ENCODE data around the gene KCTD16. TPM values are rescaled to one million over a fixed set of nuclear protein-coding genes. Genes with fewer than 3 reads are reported as not detected.
A peak's percentile ranks its signal among the peaks of the same experiment; 100 is the strongest.

KCTD16 gene
- total and polyA plus RNA-seq, 8 donors = 0.18 to 0.73 (median 0.35) TPM

- Histone ChIP-seq H3K4me1 (no peaks in the 10 kb centered on the region), H3K36me3 (no peaks in the 10 kb centered on the region), H3K27ac (no peak overlapping the region), H3K4me3 (no peak overlapping the region), H3K27me3 (peaks cover 21 to 54% of the 10 kb centered on the region in 2 donors), H3K9me3 (no peaks in the 10 kb centered on the region)
- DNase-seq = no peak
- ATAC-seq = no peak
- intact Hi-C loops (cut with DNase I) = no loop called here
- TF ChIP-seq CTCF (IDR thresholded peaks at IDR 0.05) = no peak
Observed at GRCh38 chr5:144209361-144209760, 38.7 kb downstream of the KCTD16 start.

GRCh38 chr5:144210655-144211054 lies 40.0 kb downstream of the KCTD16 start:
- Histone ChIP-seq H3K9me3 (no peaks in the 10 kb centered on the region), H3K27ac (no peak overlapping the region), H3K36me3 (no peaks in the 10 kb centered on the region), H3K4me3 (no peak overlapping the region), H3K4me1 (no peaks in the 10 kb centered on the region), H3K27me3 (peaks cover 9 to 41% of the 10 kb centered on the region in 2 donors)
- DNase-seq = no peak
- ATAC-seq = no peak
- no peak for TF ChIP-seq CTCF (IDR thresholded peaks at IDR 0.05)
- intact Hi-C loops (cut with DNase I) = no loop called here

GRCh38 chr5:144219869-144220268 lies 49.2 kb downstream of the KCTD16 start:
- Histone ChIP-seq H3K4me3 (no peak overlapping the region), H3K9me3 (no peaks in the 10 kb centered on the region), H3K4me1 (no peaks in the 10 kb centered on the region), H3K27me3 (no peaks in the 10 kb centered on the region), H3K27ac (no peak overlapping the region), H3K36me3 (no peaks in the 10 kb centered on the region)
- no peak for TF ChIP-seq CTCF (IDR thresholded peaks at IDR 0.05)
- ATAC-seq (peak; percentile 90), DNase-seq (no peak)
- intact Hi-C loops (cut with DNase I) = no loop called here

GRCh38 chr5:144227363-144227999 lies 56.8 kb downstream of the KCTD16 start:
- DNase-seq (no peak), ATAC-seq (no peak)
- Histone ChIP-seq H3K9me3 (no peaks in the 10 kb centered on the region), H3K27ac (no peak overlapping the region), H3K27me3 (no peaks in the 10 kb centered on the region), H3K36me3 (no peaks in the 10 kb centered on the region), H3K4me3 (no peak overlapping the region), H3K4me1 (no peaks in the 10 kb centered on the region)
- intact Hi-C loops (cut with DNase I) = no loop called here
- no peak for TF ChIP-seq CTCF (IDR thresholded peaks at IDR 0.05)

GRCh38 chr5:144230806-144231205 lies 60.1 kb downstream of the KCTD16 start:
- Histone ChIP-seq H3K4me1 (no peaks in the 10 kb centered on the region), H3K9me3 (no peaks in the 10 kb centered on the region), H3K27ac (no peak overlapping the region), H3K27me3 (no peaks in the 10 kb centered on the region), H3K4me3 (no peak overlapping the region), H3K36me3 (no peaks in the 10 kb centered on the region)
- TF ChIP-seq CTCF (IDR thresholded peaks at IDR 0.05) = no peak
- ATAC-seq (peak; percentile 68), DNase-seq (no peak)
- intact Hi-C loops (cut with DNase I) = no loop called here
